IMR-90 (cell line): ENCODE measurements around the gene RAX2. TPM values are rescaled to one million over a fixed set of nuclear protein-coding genes. Genes with fewer than 3 reads are reported as not detected.

Source experiments
- ATAC-seq: fragments of 200-7000 bp; cut with Tn5 transposase; 2 replicates; pipeline ENCODE4 v1.9.1; 2020; ENCODE audit warnings: low read depth, mild to moderate bottlenecking, moderate library complexity
- BruUV-seq: library from RNA; stranded (reverse); fragments of 400-500 nt; replicated peaks from 2 replicates; lab custom pipeline; 2021; lab: Mats Ljungman, UMichigan
- CTCF ChIA-PET: fragments of 300-600 bp; formaldehyde crosslinking; extraction: SDS; loops from one replicate; lab custom pipeline; 2021; ENCODE audit warnings: antibody characterized with exemption; lab: Yijun Ruan, JAX
- POLR2A ChIA-PET: fragments of 300-600 bp; sonication (Branson Sonifier 250); formaldehyde crosslinking; loops from one replicate; lab custom pipeline; 2022; ENCODE audit warnings: antibody characterized with exemption; ENCODE audit not compliant: unreplicated experiment; lab: Charles Lee
- DNase-seq: peaks from one replicate; pipeline ENCODE4 v3.0.0; 2013
- H2AFZ ChIP-seq: replicated peaks from 2 replicates; pipeline ENCODE3; 2013; ENCODE audit warnings: low read length, mild to moderate bottlenecking; ENCODE audit not compliant: poor library complexity
- H2AK5ac ChIP-seq: 2 replicates; pipeline ENCODE4 v1.6.1; 2013; ENCODE audit warnings: low read depth, low read length, inconsistent platforms
- H2AK9ac ChIP-seq: replicated peaks from 2 replicates; pipeline ENCODE3; 2013; ENCODE audit warnings: mild to moderate bottlenecking, low read depth, low read length, moderate library complexity; ENCODE audit not compliant: poor library complexity
- H2BK120ac ChIP-seq: 2 replicates; pipeline ENCODE4 v1.6.1; 2013; ENCODE audit warnings: low read depth, low read length, inconsistent platforms
- H2BK15ac ChIP-seq: 3 replicates; pipeline ENCODE4 v1.6.1; 2013; ENCODE audit warnings: low read depth, low read length, inconsistent platforms
- H2BK20ac ChIP-seq: 2 replicates; pipeline ENCODE4 v1.6.1; 2013; ENCODE audit warnings: low read depth, mild to moderate bottlenecking, inconsistent platforms, low read length, moderate library complexity
- H2BK5ac ChIP-seq: 2 replicates; pipeline ENCODE4 v1.6.1; 2013; ENCODE audit warnings: mild to moderate bottlenecking, low read depth, low read length, inconsistent platforms; ENCODE audit not compliant: poor library complexity, severe bottlenecking
- H3K14ac ChIP-seq: replicated peaks from 2 replicates; pipeline ENCODE4 v1.6.1; 2013; ENCODE audit warnings: low read depth, low read length, inconsistent platforms
- H3K18ac ChIP-seq: 2 replicates; pipeline ENCODE4 v1.6.1; 2013; ENCODE audit warnings: low read depth, low read length, control low read depth
- H3K23ac ChIP-seq: 2 replicates; pipeline ENCODE4 v1.6.1; 2013; ENCODE audit warnings: low read depth, low read length, inconsistent platforms
- H3K27ac ChIP-seq: 2 replicates; pipeline ENCODE4 v1.5.1; 2013; ENCODE audit warnings: mild to moderate bottlenecking, control low read depth, low read length; ENCODE audit not compliant: insufficient read depth
- H3K27me3 ChIP-seq: 2 replicates; pipeline ENCODE4 v1.6.1; 2013; ENCODE audit warnings: low read length; ENCODE audit not compliant: control insufficient read depth, insufficient read depth
- H3K36me3 ChIP-seq: 2 replicates; pipeline ENCODE4 v1.6.1; 2013; ENCODE audit warnings: low read length, mixed read lengths; ENCODE audit not compliant: control insufficient read depth, insufficient read depth
- H3K4ac ChIP-seq: 2 replicates; pipeline ENCODE4 v1.6.1; 2013; ENCODE audit warnings: low read depth, low read length, inconsistent platforms
- H3K4me1 ChIP-seq: 2 replicates; pipeline ENCODE4 v1.6.1; 2013; ENCODE audit warnings: low read length, mixed read lengths; ENCODE audit not compliant: control insufficient read depth, insufficient read depth
- H3K4me2 ChIP-seq: 2 replicates; pipeline ENCODE4 v1.6.1; 2013; ENCODE audit warnings: low read depth, mild to moderate bottlenecking, control low read depth, low read length, moderate library complexity
- H3K4me3 ChIP-seq: 2 replicates; pipeline ENCODE4 v1.5.1; 2013; ENCODE audit warnings: low read depth, mild to moderate bottlenecking, control low read depth, low read length, moderate library complexity; ENCODE audit not compliant: insufficient read depth
- H3K56ac ChIP-seq: 2 replicates; pipeline ENCODE4 v1.6.1; 2013; ENCODE audit warnings: low read length, inconsistent platforms; ENCODE audit not compliant: insufficient read depth; ENCODE audit errors: extremely low read depth
- H3K79me1 ChIP-seq, 2 experiments: 2 replicates each; pipeline ENCODE4 v1.6.1; 2013; ENCODE audit warnings: low read length in 2 of 2, inconsistent platforms in 1 of 2, low read depth in 1 of 2
- H3K9ac ChIP-seq: 2 replicates; pipeline ENCODE4 v1.6.1; 2013; ENCODE audit warnings: low read depth, low read length, control low read depth
- H3K9me1 ChIP-seq: 2 replicates; pipeline ENCODE4 v1.6.1; 2013; ENCODE audit warnings: low read length, inconsistent platforms; ENCODE audit not compliant: insufficient read depth
- H3K9me3 ChIP-seq: 2 replicates; pipeline ENCODE4 v1.6.1; 2013; ENCODE audit warnings: low read length; ENCODE audit not compliant: control insufficient read depth, insufficient read depth
- H4K20me1 ChIP-seq: 2 replicates; pipeline ENCODE4 v1.6.1; 2013; ENCODE audit warnings: low read length, inconsistent platforms; ENCODE audit not compliant: insufficient read depth
- H4K5ac ChIP-seq: 2 replicates; pipeline ENCODE4 v1.6.1; 2013; ENCODE audit warnings: mild to moderate bottlenecking, low read depth, low read length, control low read depth
- H4K8ac ChIP-seq, 2 experiments: 2 replicates each; pipeline ENCODE4 v1.6.1; 2013; ENCODE audit warnings: low read depth in 2 of 2, low read length in 2 of 2, control low read depth in 1 of 2, inconsistent platforms in 1 of 2
- H4K91ac ChIP-seq: 2 replicates; pipeline ENCODE4 v1.6.1; 2013; ENCODE audit warnings: low read depth, low read length, inconsistent platforms; ENCODE audit not compliant: insufficient read depth
- BHLHE40 ChIP-seq: fragments of 150-350 bp; IDR thresholded peaks from 2 replicates; pipeline ENCODE4 v1.6.1; 2016; ENCODE audit warnings: mild to moderate bottlenecking, low read depth, low read length
- CHD1 ChIP-seq: IDR thresholded peaks from 2 replicates; pipeline ENCODE4 v1.6.1; 2012; ENCODE audit warnings: low read depth, low read length, improper control_type of control experiment
- CTCF ChIP-seq: conservative IDR thresholded peaks from 2 replicates; pipeline ENCODE4 v1.5.1; 2012; ENCODE audit warnings: mild to moderate bottlenecking, low read depth, low read length, improper control_type of control experiment
- ELK1 ChIP-seq: fragments of 150-350 bp; IDR thresholded peaks from 2 replicates; pipeline ENCODE4 v1.6.1; 2016; ENCODE audit warnings: low read depth, mild to moderate bottlenecking, low read length, moderate library complexity, borderline replicate concordance
- FOS ChIP-seq: fragments of 150-350 bp; IDR thresholded peaks from 2 replicates; pipeline ENCODE4 v1.6.1; 2016; ENCODE audit warnings: low read depth, low read length
- MAFK ChIP-seq: IDR thresholded peaks from 2 replicates; pipeline ENCODE4 v1.6.1; 2012; ENCODE audit warnings: low read depth, low read length, improper control_type of control experiment
- MAZ ChIP-seq: IDR thresholded peaks from 2 replicates; pipeline ENCODE4 v1.6.1; 2012; ENCODE audit warnings: low read depth, mild to moderate bottlenecking, low read length, improper control_type of control experiment, moderate library complexity, borderline replicate concordance
- MXI1 ChIP-seq: IDR thresholded peaks from 2 replicates; pipeline ENCODE4 v1.6.1; 2012; ENCODE audit warnings: low read depth, mild to moderate bottlenecking, low read length, moderate library complexity, borderline replicate concordance
- POLR2A ChIP-seq: IDR thresholded peaks from 2 replicates; pipeline ENCODE4 v1.6.1; 2012; ENCODE audit warnings: mild to moderate bottlenecking, low read depth, low read length
- RAD21 ChIP-seq: IDR thresholded peaks from 2 replicates; pipeline ENCODE4 v1.6.1; 2012; ENCODE audit warnings: low read length, improper control_type of control experiment
- RCOR1 ChIP-seq: IDR thresholded peaks from 2 replicates; pipeline ENCODE4 v1.6.1; 2012; ENCODE audit warnings: mild to moderate bottlenecking, low read length, improper control_type of control experiment; ENCODE audit not compliant: insufficient replicate concordance
- WGBS, 2 experiments: methylation state at CpG; one replicate each; pipeline versions ENCODE4 v1.1.5 to v1.1.7; 2013; ENCODE audit warnings: missing lambda C conversion rate in 2 of 2; ENCODE audit not compliant: insufficient read length in 1 of 2; ENCODE audit errors: extremely low coverage in 2 of 2; 5-methylcytosine and 5-hydroxymethylcytosine counted together
- dilution Hi-C: fragments of 300-500 bp; cut with HindIII; formaldehyde crosslinking; loops from one replicate; pipeline ENCODE4 v1.14.3; 2018; ENCODE audit warnings: low sequenced_read_pairs; ENCODE audit not compliant: unreplicated experiment
- in situ Hi-C: fragments of 300-500 bp; cut with MboI; formaldehyde crosslinking; loops from 3 replicates; pipeline ENCODE4 v1.14.3; 2019; ENCODE audit warnings: low sequenced_read_pairs, inconsistent platforms, mixed read lengths
- intact Hi-C: fragments of 100-400 bp; cut with micrococcal nuclease; formaldehyde crosslinking; loops from 2 replicates; pipeline ENCODE4 v1.10.0; 2022
- polyA plus RNA-seq, 3 experiments: library from polyadenylated mRNA; depleted of rRNA; stranded (reverse); fragments of >200 nt; gene quantifications; 2 replicates each; pipeline ENCODE4 v1.2.3, GENCODE V29; 2012; ENCODE audit warnings: low replicate concordance in 1 of 3
- total RNA-seq: library from RNA; depleted of rRNA; stranded (reverse); fragments of >200 nt; gene quantifications from 2 replicates; pipeline ENCODE4 v1.2.3, GENCODE V29; 2012

RAX2 gene
- total and polyA plus RNA-seq, 2 of the 4 experiments (the other 2 are of a cell fraction), result not detected

GRCh38 chr19:3810708-3811355 is 38.8 kb upstream of the RAX2 start:
- CTCF ChIA-PET, result no interaction called here
- dilution Hi-C loops, result no loop called here
- H2BK20ac ChIP-seq, result no peak overlapping the region

More at GRCh38 chr19:3810708-3811355, 38.8 kb upstream of the RAX2 start:
- no peaks in the 10 kb centered on the region for H3K9me3 ChIP-seq
- H2AFZ ChIP-seq, result no peak overlapping the region
- H4K91ac ChIP-seq, result no peak overlapping the region
- H2BK120ac ChIP-seq, result no peak overlapping the region
- no peak overlapping the region for H2AK9ac ChIP-seq
- no peak overlapping the region for H3K56ac ChIP-seq
- POLR2A ChIA-PET, result no interaction called here
- DNase-seq (no peak), ATAC-seq (no peak)
- no peak overlapping the region for H4K5ac ChIP-seq
- H3K18ac ChIP-seq, result no peak overlapping the region
- no peak overlapping the region for H3K4me2 ChIP-seq
- intact Hi-C loops (no loop called here), in situ Hi-C loops (no loop called here)
- no peak overlapping the region for H3K4ac ChIP-seq
- no peak overlapping the region for H3K23ac ChIP-seq
- H3K14ac ChIP-seq, result no peak overlapping the region
- no peaks in the 10 kb centered on the region for H3K79me1 ChIP-seq
- H3K27ac ChIP-seq, result no peak overlapping the region
- H2BK5ac ChIP-seq, result no peak overlapping the region
- no peak overlapping the region for H2BK15ac ChIP-seq
- no peak for TF ChIP-seq POLR2A
- no peak for TF ChIP-seq FOS
- TF ChIP-seq CHD1, result no peak
- TF ChIP-seq MAFK, result no peak
- TF ChIP-seq CTCF, result no peak
- no peak for TF ChIP-seq RAD21
- TF ChIP-seq MAZ, result no peak
- no peak for TF ChIP-seq MXI1
- no peak for TF ChIP-seq BHLHE40
- no peak for TF ChIP-seq ELK1
- TF ChIP-seq RCOR1, result no peak
- no peaks in the 10 kb centered on the region for H3K36me3 ChIP-seq
- H3K4me3 ChIP-seq, result no peak overlapping the region
- 73% methylated on average over 13 of the region's 38 CpGs; no CpG with 5 or more reads in 1 of the 2 experiments for WGBS, 2 experiments
- no peak overlapping the region for H2AK5ac ChIP-seq
- H3K9ac ChIP-seq, result no peak overlapping the region
- BruUV-seq, result no TSS peak
- H3K9me1 ChIP-seq, result peaks cover 5% of the 10 kb centered on the region
- H3K4me1 ChIP-seq, result no peaks in the 10 kb centered on the region
- H4K8ac ChIP-seq, result no peak overlapping the region
- H4K20me1 ChIP-seq, result no peaks in the 10 kb centered on the region
- H3K27me3 ChIP-seq, result peaks cover 8% of the 10 kb centered on the region
